PC-3 (cell line): Measurements from ENCODE around the gene COL9A1. TPM values are rescaled to one million over a fixed set of nuclear protein-coding genes. Genes with fewer than 3 reads are reported as not detected.

Source experiments
- ATAC-seq: fragments of 200-7000 bp; cut with Tn5 transposase; 2 replicates; pipeline ENCODE4 v1.9.1; 2020; ENCODE audit warnings: mild to moderate bottlenecking, moderate library complexity
- BruUV-seq: library from RNA; stranded (reverse); fragments of 400-500 nt; replicated peaks from 2 replicates; lab custom pipeline; 2021; lab: Mats Ljungman, UMichigan
- CTCF ChIA-PET: fragments of 300-600 bp; sonication (Branson Sonifier 250); formaldehyde crosslinking; loops from one replicate; lab custom pipeline; 2022; ENCODE audit warnings: antibody characterized with exemption; lab: Charles Lee
- POLR2A ChIA-PET: fragments of 300-600 bp; sonication (Branson Sonifier 250); formaldehyde crosslinking; loops from one replicate; lab custom pipeline; 2022; ENCODE audit warnings: antibody characterized with exemption; ENCODE audit not compliant: unreplicated experiment; lab: Charles Lee
- DNase-seq: peaks from one replicate; pipeline ENCODE4 v3.0.0-alpha.2; 2015
- H2AFZ ChIP-seq: fragments of 300-600 bp; sonication (generic); 2 replicates; pipeline ENCODE4 v1.6.0; 2016; ENCODE audit warnings: antibody characterized with exemption, low read length
- H3F3A ChIP-seq: fragments of 300-600 bp; sonication (generic); one replicate; pipeline ENCODE4 v1.6.0; 2017; ENCODE audit warnings: antibody characterized with exemption, low read length, control low read depth, mild to moderate bottlenecking; ENCODE audit not compliant: unreplicated experiment
- H3K27ac ChIP-seq: fragments of 300-600 bp; sonication (generic); 2 replicates; pipeline ENCODE4 v1.5.1; 2016; ENCODE audit warnings: mild to moderate bottlenecking, low read length
- H3K27me3 ChIP-seq: fragments of 300-600 bp; sonication (generic); 2 replicates; pipeline ENCODE4 v1.6.1; 2016; ENCODE audit warnings: low read length, mixed read lengths
- H3K36me3 ChIP-seq: fragments of 300-600 bp; sonication (generic); 2 replicates; pipeline ENCODE4 v1.6.1; 2016; ENCODE audit warnings: low read depth, mixed run types, low read length, mixed read lengths
- H3K4me1 ChIP-seq: fragments of 300-600 bp; sonication (generic); 2 replicates; pipeline ENCODE4 v1.5.1; 2016; ENCODE audit warnings: low read length; ENCODE audit not compliant: insufficient read depth
- H3K4me2 ChIP-seq: fragments of 300-600 bp; sonication (generic); 2 replicates; pipeline ENCODE4 v1.6.0; 2016; ENCODE audit warnings: low read length
- H3K4me3 ChIP-seq: fragments of 300-600 bp; sonication (generic); 2 replicates; pipeline ENCODE4 v1.5.1; 2016; ENCODE audit warnings: mild to moderate bottlenecking, low read length, mixed read lengths
- H3K79me2 ChIP-seq: fragments of 300-600 bp; sonication (generic); 2 replicates; pipeline ENCODE4 v1.6.1; 2017; ENCODE audit warnings: low read length, mixed read lengths
- H3K9ac ChIP-seq: fragments of 300-600 bp; sonication (generic); 2 replicates; pipeline ENCODE4 v1.6.0; 2016; ENCODE audit warnings: mild to moderate bottlenecking, low read length
- H3K9me2 ChIP-seq: fragments of 300-600 bp; sonication (generic); replicated peaks from 2 replicates; pipeline ENCODE4 v1.6.1; 2016; ENCODE audit warnings: mixed run types, low read length, mixed read lengths
- H3K9me3 ChIP-seq: fragments of 300-600 bp; sonication (generic); 2 replicates; pipeline ENCODE4 v1.6.1; 2016; ENCODE audit warnings: low read length, mixed read lengths
- H4K20me1 ChIP-seq: fragments of 300-600 bp; sonication (generic); 2 replicates; pipeline ENCODE4 v1.6.1; 2016; ENCODE audit warnings: low read length, mixed read lengths
- EZH2 ChIP-seq: fragments of 300-600 bp; sonication (generic); IDR thresholded peaks from one replicate; pipeline ENCODE4 v1.6.1; 2017; ENCODE audit warnings: antibody characterized with exemption, mild to moderate bottlenecking, low read length; ENCODE audit not compliant: unreplicated experiment
- EZH2phosphoT487 ChIP-seq: fragments of 300-600 bp; sonication (generic); IDR thresholded peaks from 2 replicates; pipeline ENCODE4 v1.6.1; 2018; ENCODE audit warnings: mild to moderate bottlenecking, antibody characterized with exemption, low read length, borderline replicate concordance
- intact Hi-C: fragments of 100-400 bp; cut with micrococcal nuclease; formaldehyde crosslinking; loops from 2 replicates; pipeline ENCODE4 v1.9.0; 2023
- total RNA-seq: library from RNA; depleted of rRNA; stranded (reverse); fragments of >200 nt; gene quantifications from 2 replicates; pipeline ENCODE4 v1.2.3, GENCODE V29; 2014
- TF ChIP-seq, protein P1 (sequence below): fragments of 300-600 bp; sonication (generic); conservative IDR thresholded peaks from 2 replicates; pipeline ENCODE4 v1.5.1; 2017; ENCODE audit warnings: antibody characterized with exemption, low read depth, mild to moderate bottlenecking, low read length

COL9A1 gene
- total RNA-seq, 1 experiment from 2014 or later = not detected

DNA sequence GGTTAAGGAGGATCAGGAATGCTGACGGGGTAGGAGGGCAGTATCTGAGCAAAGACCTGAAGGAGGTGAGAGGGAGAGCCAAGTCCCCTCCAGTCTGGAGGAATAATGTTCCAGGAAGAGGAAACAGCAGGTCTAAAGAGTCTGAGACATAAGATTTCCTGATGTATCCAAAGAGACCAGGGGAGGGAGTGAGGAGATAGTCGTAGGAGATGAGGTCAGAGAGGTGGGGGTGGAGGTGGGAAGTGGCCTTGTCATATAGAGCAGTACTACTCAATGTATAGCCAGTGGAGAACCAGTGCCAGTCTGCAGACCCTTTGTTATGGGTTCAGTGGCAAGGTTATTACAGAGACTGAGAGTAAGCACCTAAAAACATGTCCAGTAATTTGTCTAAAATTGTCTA, 130.6 kb downstream of the COL9A1 start:
- no peaks in the 10 kb centered on the region for H3K79me2 ChIP-seq

DNA sequence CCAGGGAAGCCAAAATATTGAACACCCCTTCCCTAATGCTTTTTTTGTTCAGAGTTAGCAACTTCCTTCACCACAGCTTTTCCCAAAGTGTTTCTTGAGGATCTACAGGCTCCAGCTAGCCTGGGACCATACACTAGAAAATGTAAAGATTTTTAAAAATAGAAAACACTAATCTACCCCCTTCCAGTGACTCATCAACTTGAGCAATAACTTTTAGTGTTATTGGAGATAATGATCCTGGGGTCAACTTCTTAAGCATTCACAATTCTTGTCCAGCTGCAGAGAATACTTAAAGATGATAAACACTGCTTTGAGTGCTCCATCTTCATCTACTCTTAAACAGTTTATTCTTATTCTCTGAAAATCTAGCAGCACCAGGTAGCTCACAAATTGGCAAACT, 131.6 kb downstream of the COL9A1 start:
- H3K27ac ChIP-seq = no peak overlapping the region
- H3K9ac ChIP-seq = no peak overlapping the region
- ChIA-PET POLR2A (no interaction called here), CTCF (no interaction called here)
- no peak overlapping the region for H3K4me3 ChIP-seq
- H3K27me3 ChIP-seq = peaks cover 11% of the 10 kb centered on the region; the same call in 1 of the 2 replicates
- H3K4me2 ChIP-seq = no peak overlapping the region
- no peaks in the 10 kb centered on the region for H3K9me3 ChIP-seq
- H3F3A ChIP-seq = no peaks in the 10 kb centered on the region
- TF ChIP-seq EZH2phosphoT487 (no peak), EZH2 (no peak)
- TF ChIP-seq, protein P1, sequence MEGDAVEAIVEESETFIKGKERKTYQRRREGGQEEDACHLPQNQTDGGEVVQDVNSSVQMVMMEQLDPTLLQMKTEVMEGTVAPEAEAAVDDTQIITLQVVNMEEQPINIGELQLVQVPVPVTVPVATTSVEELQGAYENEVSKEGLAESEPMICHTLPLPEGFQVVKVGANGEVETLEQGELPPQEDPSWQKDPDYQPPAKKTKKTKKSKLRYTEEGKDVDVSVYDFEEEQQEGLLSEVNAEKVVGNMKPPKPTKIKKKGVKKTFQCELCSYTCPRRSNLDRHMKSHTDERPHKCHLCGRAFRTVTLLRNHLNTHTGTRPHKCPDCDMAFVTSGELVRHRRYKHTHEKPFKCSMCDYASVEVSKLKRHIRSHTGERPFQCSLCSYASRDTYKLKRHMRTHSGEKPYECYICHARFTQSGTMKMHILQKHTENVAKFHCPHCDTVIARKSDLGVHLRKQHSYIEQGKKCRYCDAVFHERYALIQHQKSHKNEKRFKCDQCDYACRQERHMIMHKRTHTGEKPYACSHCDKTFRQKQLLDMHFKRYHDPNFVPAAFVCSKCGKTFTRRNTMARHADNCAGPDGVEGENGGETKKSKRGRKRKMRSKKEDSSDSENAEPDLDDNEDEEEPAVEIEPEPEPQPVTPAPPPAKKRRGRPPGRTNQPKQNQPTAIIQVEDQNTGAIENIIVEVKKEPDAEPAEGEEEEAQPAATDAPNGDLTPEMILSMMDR = no peak
- no peaks in the 10 kb centered on the region for H3K36me3 ChIP-seq
- no peaks in the 10 kb centered on the region for H4K20me1 ChIP-seq
- intact Hi-C loops = no loop called here
- DNase-seq = no peak
- H3K79me2 ChIP-seq = no peaks in the 10 kb centered on the region
- ATAC-seq = no peak
- H3K9me2 ChIP-seq = no peaks in the 10 kb centered on the region
- H2AFZ ChIP-seq = no peak overlapping the region
- H3K4me1 ChIP-seq = no peaks in the 10 kb centered on the region
- BruUV-seq = no TSS peak

More for the DNA sequence above, 130.6 kb downstream of the COL9A1 start:
- no peaks in the 10 kb centered on the region for H3K36me3 ChIP-seq
- no peaks in the 10 kb centered on the region for H3F3A ChIP-seq
- ATAC-seq = no peak
- intact Hi-C loops = no loop called here
- POLR2A ChIA-PET = no interaction called here
- no peak overlapping the region for H3K27ac ChIP-seq
- H3K9me3 ChIP-seq = no peaks in the 10 kb centered on the region
- TF ChIP-seq EZH2phosphoT487 (no peak), EZH2 (no peak)
- TF ChIP-seq, protein P1 = no peak
- H3K4me3 ChIP-seq = no peak overlapping the region
- H3K9me2 ChIP-seq = no peaks in the 10 kb centered on the region
- H3K27me3 ChIP-seq = peaks cover 11% of the 10 kb centered on the region; the same call in 1 of the 2 replicates
- no peak for DNase-seq
- H3K9ac ChIP-seq = no peak overlapping the region
- BruUV-seq = no TSS peak
- H2AFZ ChIP-seq = no peak overlapping the region
- H3K4me1 ChIP-seq = no peaks in the 10 kb centered on the region
- no peaks in the 10 kb centered on the region for H4K20me1 ChIP-seq
- CTCF ChIA-PET = no interaction called here
- H3K4me2 ChIP-seq = no peak overlapping the region

DNA sequence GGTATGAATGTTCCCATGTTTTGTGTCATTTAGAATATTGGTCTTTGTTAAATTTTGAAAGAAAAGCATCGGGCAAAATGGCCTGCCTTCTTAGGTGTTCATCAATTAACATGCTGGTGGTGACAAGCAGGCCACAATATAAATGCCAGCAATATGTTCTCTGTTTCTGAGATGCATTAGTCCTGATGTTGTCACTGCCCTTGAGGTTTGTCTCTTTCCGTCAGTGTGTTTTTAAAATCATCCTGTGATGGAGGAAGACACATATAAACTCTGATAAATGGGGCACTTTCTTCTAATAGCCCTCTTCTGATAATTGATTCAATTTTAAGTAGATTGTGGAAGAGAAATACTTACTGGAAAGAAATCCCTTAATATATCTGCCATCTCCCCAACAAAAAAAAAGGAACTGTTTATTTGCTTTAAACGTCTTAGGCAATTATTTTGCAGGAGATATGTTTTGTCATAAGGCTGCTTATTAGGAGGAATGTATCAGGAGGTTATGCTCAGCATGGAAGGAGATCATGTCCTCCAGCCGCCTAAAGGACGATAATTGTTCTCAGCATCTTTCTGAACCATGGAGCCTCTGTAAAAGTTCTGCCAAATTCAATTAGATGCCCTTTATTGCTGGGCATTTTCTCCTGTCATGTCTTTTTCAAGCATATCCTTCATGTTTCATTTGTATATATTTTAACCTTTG, 134.1 kb downstream of the COL9A1 start:
- Histone ChIP-seq H3K4me2 (no peak overlapping the region), H3K9ac (no peak overlapping the region), H3K27ac (no peak overlapping the region), H2AFZ (no peak overlapping the region), H3K4me1 (no peaks in the 10 kb centered on the region), H4K20me1 (no peaks in the 10 kb centered on the region), H3K4me3 (no peak overlapping the region), H3K36me3 (no peaks in the 10 kb centered on the region), H3K9me3 (no peaks in the 10 kb centered on the region), H3K79me2 (no peaks in the 10 kb centered on the region), H3K27me3 (peaks cover 11% of the 10 kb centered on the region; the same call in 1 of the 2 replicates), H3F3A (no peaks in the 10 kb centered on the region), H3K9me2 (no peaks in the 10 kb centered on the region)
- ChIA-PET POLR2A (no interaction called here), CTCF (no interaction called here)
- no peak for TF ChIP-seq EZH2phosphoT487
- TF ChIP-seq, protein P1 = no peak
- TF ChIP-seq EZH2 = no peak
- DNase-seq (no peak), ATAC-seq (no peak)
- no TSS peak for BruUV-seq
- intact Hi-C loops = no loop called here
